SK-N-SH (cell line): ENCODE measurements around the gene ZG16. TPM values are rescaled to one million over a fixed set of nuclear protein-coding genes. Genes with fewer than 3 reads are reported as not detected.

Experiments
- CTCF ChIA-PET: fragments of 300-600, 350-600 bp; formaldehyde crosslinking; extraction: SDS; loops from one replicate; lab custom pipeline; 2021; lab: Yijun Ruan, JAX
- POLR2A ChIA-PET: fragments of 350-600 bp; sonication (Branson Sonifier 250); formaldehyde crosslinking; extraction: SDS; loops from one replicate; lab custom pipeline; 2020; ENCODE audit warnings: antibody characterized with exemption, inconsistent platforms; lab: Yijun Ruan, JAX
- DNase-seq: peaks from one replicate; pipeline ENCODE4 v3.0.0; 2012
- H2AFZ ChIP-seq: fragments of 200-600 bp; sonication (generic); 2 replicates; pipeline ENCODE4 v1.8.1; 2016; ENCODE audit warnings: antibody characterized with exemption, mild to moderate bottlenecking, low read depth
- H3F3A ChIP-seq: fragments of 200-600 bp; sonication (generic); replicated peaks from 2 replicates; pipeline ENCODE3; 2016; ENCODE audit warnings: antibody characterized with exemption, mild to moderate bottlenecking; ENCODE audit not compliant: insufficient read depth
- H3K27ac ChIP-seq, 2 experiments: fragments of 200-500 bp in 1 of 2; fragments of 200-600 bp in 1 of 2; sonication (Bioruptor generic) in 1 of 2; sonication (generic), shearing (Covaris generic) in 1 of 2; 2 replicates each; pipeline versions ENCODE4 v1.5.1 to v1.6.1; 2014 to 2016; ENCODE audit warnings: low read depth in 2 of 2, inconsistent platforms in 1 of 2, low read length in 1 of 2, mild to moderate bottlenecking in 1 of 2, mixed read lengths in 1 of 2
- H3K27me3 ChIP-seq: fragments of 200-600 bp; sonication (generic), shearing (Covaris generic); 2 replicates; pipeline ENCODE4 v1.6.1; 2016; ENCODE audit warnings: mixed run types; ENCODE audit not compliant: insufficient read depth
- H3K36me3 ChIP-seq, 2 experiments: fragments of 200-500 bp in 1 of 2; fragments of 200-600 bp in 1 of 2; sonication (Bioruptor generic) in 1 of 2; sonication (generic) in 1 of 2; replicated peaks in 1 of 2; 2 replicates each; pipeline versions ENCODE3 to v1.5.1; 2014 to 2016; ENCODE audit warnings: low read length in 1 of 2, mild to moderate bottlenecking in 1 of 2; ENCODE audit not compliant: insufficient read depth in 2 of 2, control insufficient read depth in 1 of 2
- H3K4me1 ChIP-seq, 2 experiments: fragments of 200-500 bp in 1 of 2; fragments of 200-600 bp in 1 of 2; sonication (Bioruptor generic) in 1 of 2; sonication (generic), shearing (Covaris generic) in 1 of 2; 2 replicates each; pipeline versions ENCODE4 v1.5.1 to v1.6.1; 2014 to 2016; ENCODE audit warnings: low read depth in 1 of 2, low read length in 1 of 2, mixed run types in 1 of 2; ENCODE audit not compliant: insufficient read depth in 2 of 2, control insufficient read depth in 1 of 2
- H3K4me2 ChIP-seq: fragments of 200-600 bp; sonication (generic), shearing (Covaris generic); 2 replicates; pipeline ENCODE4 v1.6.1; 2017; ENCODE audit warnings: mixed run types
- H3K4me3 ChIP-seq, 2 experiments: fragments of 200-500 bp in 1 of 2; fragments of 200-600 bp in 1 of 2; sonication (Bioruptor generic) in 1 of 2; sonication (generic), shearing (Covaris generic) in 1 of 2; 2 replicates each; pipeline versions ENCODE4 v1.5.1 to v1.8.1; 2014 to 2016; ENCODE audit warnings: low read depth in 2 of 2, inconsistent platforms in 1 of 2, low read length in 1 of 2, mild to moderate bottlenecking in 1 of 2, mixed read lengths in 1 of 2, moderate library complexity in 1 of 2
- H3K79me2 ChIP-seq: fragments of 200-600 bp; sonication (generic); 2 replicates; pipeline ENCODE4 v1.8.1; 2017; ENCODE audit warnings: mild to moderate bottlenecking; ENCODE audit not compliant: insufficient read depth
- H3K9ac ChIP-seq: fragments of 200-600 bp; sonication (generic); 2 replicates; pipeline ENCODE4 v1.6.1; 2017; ENCODE audit warnings: mixed run types
- H3K9me2 ChIP-seq: fragments of 200-600 bp; sonication (generic); 2 replicates; pipeline ENCODE4 v1.6.1; 2017; ENCODE audit warnings: mixed run types
- H3K9me3 ChIP-seq: fragments of 200-600 bp; sonication (generic); 2 replicates; pipeline ENCODE4 v1.6.1; 2017; ENCODE audit warnings: mixed run types, mild to moderate bottlenecking, moderate library complexity
- H4K20me1 ChIP-seq: fragments of 200-600 bp; sonication (generic); 2 replicates; pipeline ENCODE4 v1.6.1; 2017; ENCODE audit warnings: mild to moderate bottlenecking, mixed run types; ENCODE audit not compliant: insufficient read depth
- GABPA ChIP-seq: IDR thresholded peaks from 2 replicates; pipeline ENCODE4 v1.4.0; 2012; ENCODE audit warnings: low read depth, mild to moderate bottlenecking
- GATA2 ChIP-seq: sonication (generic); formaldehyde crosslinking; IDR thresholded peaks from 2 replicates; pipeline ENCODE4 v1.5.0; 2020; ENCODE audit warnings: mild to moderate bottlenecking, missing genetic modification reagents
- MXI1 ChIP-seq: IDR thresholded peaks from 2 replicates; pipeline ENCODE4 v1.6.1; 2012; ENCODE audit warnings: mild to moderate bottlenecking, low read depth, low read length, improper control_type of control experiment
- NFIC ChIP-seq: IDR thresholded peaks from 2 replicates; pipeline ENCODE4 v1.4.0; 2012; ENCODE audit warnings: borderline replicate concordance
- POLR2AphosphoS5 ChIP-seq: IDR thresholded peaks from 2 replicates; pipeline ENCODE4 v1.6.1; 2012; ENCODE audit warnings: low read depth, low read length
- RAD21 ChIP-seq: IDR thresholded peaks from 2 replicates; pipeline ENCODE4 v1.6.1; 2012; ENCODE audit warnings: mild to moderate bottlenecking, low read length
- RXRA ChIP-seq: IDR thresholded peaks from 2 replicates; pipeline ENCODE4 v1.4.0; 2012; ENCODE audit warnings: low read depth, mild to moderate bottlenecking, borderline replicate concordance
- SMC3 ChIP-seq: IDR thresholded peaks from 2 replicates; pipeline ENCODE4 v1.6.1; 2012; ENCODE audit warnings: low read depth, low read length, improper control_type of control experiment
- WGBS: methylation state at CpG from one replicate; pipeline ENCODE4 v1.1.6; 2017; ENCODE audit warnings: low lambda C conversion rate; 5-methylcytosine and 5-hydroxymethylcytosine counted together
- polyA plus RNA-seq, 3 experiments: library from polyadenylated mRNA; depleted of rRNA; stranded (reverse); fragments of >200 nt; gene quantifications; 2 replicates each; pipeline ENCODE4 v1.2.3, GENCODE V29; 2012
- TF ChIP-seq, protein P1 (sequence below): IDR thresholded peaks from 2 replicates; pipeline ENCODE4; 2012
- TF ChIP-seq, protein P2 (sequence below): IDR thresholded peaks from 2 replicates; pipeline ENCODE4 v1.6.1; 2012; ENCODE audit warnings: mild to moderate bottlenecking, low read depth, low read length, moderate library complexity
- TF ChIP-seq, protein P3 (sequence below): IDR thresholded peaks from 2 replicates; pipeline ENCODE4 v1.4.0; 2012; ENCODE audit warnings: low read depth
- TF ChIP-seq, protein P4 (sequence below): fragments of 200-600 bp; sonication (generic); IDR thresholded peaks from 2 replicates; pipeline ENCODE4 v1.6.1; 2017; ENCODE audit warnings: antibody characterized with exemption, mild to moderate bottlenecking, moderate library complexity

Gene ZG16
- polyA plus RNA-seq, 1 of the 3 experiments (the other 2 are of a cell fraction): not detected

DNA sequence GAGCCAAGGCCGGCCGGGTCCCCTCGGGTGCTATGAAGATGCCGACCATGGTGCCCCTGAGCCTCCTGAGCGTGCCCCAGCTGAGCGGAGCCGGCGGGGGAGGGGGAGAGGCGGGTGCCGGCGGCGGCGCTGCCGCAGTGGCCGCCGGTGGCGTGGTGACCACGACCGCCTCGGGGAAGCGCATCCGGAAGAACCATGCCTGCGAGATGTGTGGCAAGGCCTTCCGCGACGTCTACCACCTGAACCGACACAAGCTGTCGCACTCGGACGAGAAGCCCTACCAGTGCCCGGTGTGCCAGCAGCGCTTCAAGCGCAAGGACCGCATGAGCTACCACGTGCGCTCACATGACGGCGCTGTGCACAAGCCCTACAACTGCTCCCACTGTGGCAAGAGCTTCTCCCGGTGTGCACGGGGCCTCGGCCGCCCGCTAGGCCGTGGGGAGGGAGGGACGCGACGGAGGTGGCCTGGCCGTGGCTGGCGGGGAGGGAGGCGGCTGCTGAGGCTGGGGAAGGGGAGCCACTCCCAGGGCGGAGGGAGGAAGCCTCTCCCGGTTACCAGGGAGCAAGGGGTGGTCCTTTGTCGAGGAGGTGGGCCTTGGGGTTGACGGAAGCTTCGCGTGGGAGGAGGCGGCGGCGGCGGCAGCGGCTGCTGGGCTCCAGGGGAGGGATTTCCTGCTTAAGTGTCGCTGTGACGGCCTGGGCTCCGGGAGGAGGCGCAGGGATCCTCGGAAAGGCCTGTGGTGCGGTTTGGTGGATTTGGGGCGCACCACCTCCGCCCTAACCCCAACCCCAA is 29.6 kb downstream of the ZG16 start:
- Histone ChIP-seq H3K79me2 (peaks cover 40% of the 10 kb centered on the region), H3K27me3 (no peaks in the 10 kb centered on the region), H4K20me1 (peaks cover 15% of the 10 kb centered on the region), H3K4me3 (peak overlapping the region; percentile 70 to 76), H3K36me3 (peaks cover 20% of the 10 kb centered on the region in 2 experiments), H2AFZ (no peak overlapping the region), H3K27ac (peak overlapping the region; percentile 71 to 89), H3K4me1 (peaks cover 25 to 50% of the 10 kb centered on the region in 2 experiments), H3K9ac (peak overlapping the region; percentile 62), H3K9me3 (no peaks in the 10 kb centered on the region), H3K4me2 (peak overlapping the region; percentile 97), H3F3A (peaks cover 60% of the 10 kb centered on the region), H3K9me2 (no peaks in the 10 kb centered on the region)
- WGBS: 2% methylated on average over 28 of the region's 69 CpGs
- POLR2A ChIA-PET: interaction anchor here (0.6 to 1.3 kb wide), 8 partner anchors 9 to 588 kb away, joined by 3 to 7 read pairs (median 3); partner anchors contain the start of genes CDIPT, PAGR1 and ZNF48
- TF ChIP-seq, protein P1, sequence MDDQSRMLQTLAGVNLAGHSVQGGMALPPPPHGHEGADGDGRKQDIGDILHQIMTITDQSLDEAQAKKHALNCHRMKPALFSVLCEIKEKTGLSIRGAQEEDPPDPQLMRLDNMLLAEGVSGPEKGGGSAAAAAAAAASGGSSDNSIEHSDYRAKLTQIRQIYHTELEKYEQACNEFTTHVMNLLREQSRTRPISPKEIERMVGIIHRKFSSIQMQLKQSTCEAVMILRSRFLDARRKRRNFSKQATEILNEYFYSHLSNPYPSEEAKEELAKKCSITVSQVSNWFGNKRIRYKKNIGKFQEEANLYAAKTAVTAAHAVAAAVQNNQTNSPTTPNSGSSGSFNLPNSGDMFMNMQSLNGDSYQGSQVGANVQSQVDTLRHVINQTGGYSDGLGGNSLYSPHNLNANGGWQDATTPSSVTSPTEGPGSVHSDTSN: peak; percentile 28; the same call in 1 of the 2 replicates
- peak; percentile 46 for TF ChIP-seq SMC3
- TF ChIP-seq POLR2AphosphoS5: peak; percentile 22; the same call in 1 of the 2 replicates
- peak; percentile 88; the same call in 1 of the 2 replicates for TF ChIP-seq MXI1
- peak; percentile 65; the same call in 1 of the 2 replicates for TF ChIP-seq GABPA
- TF ChIP-seq, protein P2, sequence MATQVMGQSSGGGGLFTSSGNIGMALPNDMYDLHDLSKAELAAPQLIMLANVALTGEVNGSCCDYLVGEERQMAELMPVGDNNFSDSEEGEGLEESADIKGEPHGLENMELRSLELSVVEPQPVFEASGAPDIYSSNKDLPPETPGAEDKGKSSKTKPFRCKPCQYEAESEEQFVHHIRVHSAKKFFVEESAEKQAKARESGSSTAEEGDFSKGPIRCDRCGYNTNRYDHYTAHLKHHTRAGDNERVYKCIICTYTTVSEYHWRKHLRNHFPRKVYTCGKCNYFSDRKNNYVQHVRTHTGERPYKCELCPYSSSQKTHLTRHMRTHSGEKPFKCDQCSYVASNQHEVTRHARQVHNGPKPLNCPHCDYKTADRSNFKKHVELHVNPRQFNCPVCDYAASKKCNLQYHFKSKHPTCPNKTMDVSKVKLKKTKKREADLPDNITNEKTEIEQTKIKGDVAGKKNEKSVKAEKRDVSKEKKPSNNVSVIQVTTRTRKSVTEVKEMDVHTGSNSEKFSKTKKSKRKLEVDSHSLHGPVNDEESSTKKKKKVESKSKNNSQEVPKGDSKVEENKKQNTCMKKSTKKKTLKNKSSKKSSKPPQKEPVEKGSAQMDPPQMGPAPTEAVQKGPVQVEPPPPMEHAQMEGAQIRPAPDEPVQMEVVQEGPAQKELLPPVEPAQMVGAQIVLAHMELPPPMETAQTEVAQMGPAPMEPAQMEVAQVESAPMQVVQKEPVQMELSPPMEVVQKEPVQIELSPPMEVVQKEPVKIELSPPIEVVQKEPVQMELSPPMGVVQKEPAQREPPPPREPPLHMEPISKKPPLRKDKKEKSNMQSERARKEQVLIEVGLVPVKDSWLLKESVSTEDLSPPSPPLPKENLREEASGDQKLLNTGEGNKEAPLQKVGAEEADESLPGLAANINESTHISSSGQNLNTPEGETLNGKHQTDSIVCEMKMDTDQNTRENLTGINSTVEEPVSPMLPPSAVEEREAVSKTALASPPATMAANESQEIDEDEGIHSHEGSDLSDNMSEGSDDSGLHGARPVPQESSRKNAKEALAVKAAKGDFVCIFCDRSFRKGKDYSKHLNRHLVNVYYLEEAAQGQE: 0 out of 2 replicates have a peak, but pooled peaks have one; percentile 53
- TF ChIP-seq RAD21: peak; percentile 63
- no peak for TF ChIP-seq RXRA
- TF ChIP-seq NFIC: no peak
- no peak for TF ChIP-seq GATA2 (CRISPR knock-in tag)
- TF ChIP-seq, protein P3, sequence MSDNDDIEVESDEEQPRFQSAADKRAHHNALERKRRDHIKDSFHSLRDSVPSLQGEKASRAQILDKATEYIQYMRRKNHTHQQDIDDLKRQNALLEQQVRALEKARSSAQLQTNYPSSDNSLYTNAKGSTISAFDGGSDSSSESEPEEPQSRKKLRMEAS: peak; percentile 98
- TF ChIP-seq, protein P4, sequence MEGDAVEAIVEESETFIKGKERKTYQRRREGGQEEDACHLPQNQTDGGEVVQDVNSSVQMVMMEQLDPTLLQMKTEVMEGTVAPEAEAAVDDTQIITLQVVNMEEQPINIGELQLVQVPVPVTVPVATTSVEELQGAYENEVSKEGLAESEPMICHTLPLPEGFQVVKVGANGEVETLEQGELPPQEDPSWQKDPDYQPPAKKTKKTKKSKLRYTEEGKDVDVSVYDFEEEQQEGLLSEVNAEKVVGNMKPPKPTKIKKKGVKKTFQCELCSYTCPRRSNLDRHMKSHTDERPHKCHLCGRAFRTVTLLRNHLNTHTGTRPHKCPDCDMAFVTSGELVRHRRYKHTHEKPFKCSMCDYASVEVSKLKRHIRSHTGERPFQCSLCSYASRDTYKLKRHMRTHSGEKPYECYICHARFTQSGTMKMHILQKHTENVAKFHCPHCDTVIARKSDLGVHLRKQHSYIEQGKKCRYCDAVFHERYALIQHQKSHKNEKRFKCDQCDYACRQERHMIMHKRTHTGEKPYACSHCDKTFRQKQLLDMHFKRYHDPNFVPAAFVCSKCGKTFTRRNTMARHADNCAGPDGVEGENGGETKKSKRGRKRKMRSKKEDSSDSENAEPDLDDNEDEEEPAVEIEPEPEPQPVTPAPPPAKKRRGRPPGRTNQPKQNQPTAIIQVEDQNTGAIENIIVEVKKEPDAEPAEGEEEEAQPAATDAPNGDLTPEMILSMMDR: peak; percentile 58
- DNase-seq: peak; percentile 77
- CTCF ChIA-PET: interaction anchor here (0.8 to 2.6 kb wide), 22 partner anchors 9 to 248 kb away, joined by 3 to 24 read pairs (median 5); partner anchors contain the start of genes KIF22, MVP, PAGR1 and TAOK2
